ENCODE data around the gene TCF7L2.
A peak's percentile ranks its signal among the peaks of the same experiment; 100 is the strongest.

Gene TCF7L2

DNA sequence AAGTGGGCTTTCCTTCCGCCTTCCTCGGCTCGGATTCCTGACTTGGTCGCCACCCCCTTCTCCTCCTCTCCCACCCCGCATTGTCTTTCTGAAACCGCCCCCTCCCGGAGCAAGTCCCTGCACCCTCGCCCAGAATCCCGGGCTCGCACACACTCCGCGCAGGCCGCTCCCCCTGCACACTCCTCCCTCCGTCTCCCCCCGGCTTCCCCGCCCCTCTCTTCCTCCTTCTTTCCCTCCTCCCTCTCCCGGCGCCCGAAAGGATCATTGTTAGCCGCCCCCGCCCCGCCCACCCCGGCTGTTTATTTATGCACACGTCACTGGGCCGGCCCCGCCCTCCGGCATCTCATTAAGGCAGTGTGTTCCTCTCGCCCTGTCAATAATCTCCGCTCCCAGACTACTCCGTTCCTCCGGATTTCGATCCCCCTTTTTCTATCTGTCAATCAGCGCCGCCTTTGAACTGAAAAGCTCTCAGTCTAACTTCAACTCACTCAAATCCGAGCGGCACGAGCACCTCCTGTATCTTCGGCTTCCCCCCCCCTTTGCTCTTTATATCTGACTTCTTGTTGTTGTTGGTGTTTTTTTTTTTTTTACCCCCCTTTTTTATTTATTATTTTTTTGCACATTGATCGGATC is at the start of gene TCF7L2:
Gene TCF7L2 (plus strand): TSS at position 373 of the 633 bp plus-strand sequence. CDS start 510 bp downstream, outside the sequence.
- peak; percentile 87 for DNase-seq

DNA sequence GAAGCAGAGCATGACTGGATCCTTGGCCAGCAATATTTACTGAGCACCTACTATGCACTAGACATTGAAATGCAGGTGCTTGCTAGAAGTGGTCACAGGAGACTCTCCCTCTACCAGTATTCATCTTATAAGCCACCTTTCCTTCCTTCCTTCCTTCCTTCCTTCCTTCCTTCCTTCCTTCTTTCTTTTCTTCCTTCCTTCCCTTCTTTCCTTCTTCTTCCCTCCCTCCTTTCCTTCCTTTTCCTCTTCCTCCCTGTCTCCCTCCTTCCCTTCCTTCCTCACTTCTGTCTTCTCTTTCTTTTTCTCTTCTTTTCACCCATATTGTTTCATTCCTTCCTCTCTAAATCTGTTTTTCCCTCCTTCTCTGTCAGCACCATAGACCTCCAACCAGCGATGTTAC is 47.3 kb upstream of the TCF7L2 start:
- no peak for DNase-seq

DNA sequence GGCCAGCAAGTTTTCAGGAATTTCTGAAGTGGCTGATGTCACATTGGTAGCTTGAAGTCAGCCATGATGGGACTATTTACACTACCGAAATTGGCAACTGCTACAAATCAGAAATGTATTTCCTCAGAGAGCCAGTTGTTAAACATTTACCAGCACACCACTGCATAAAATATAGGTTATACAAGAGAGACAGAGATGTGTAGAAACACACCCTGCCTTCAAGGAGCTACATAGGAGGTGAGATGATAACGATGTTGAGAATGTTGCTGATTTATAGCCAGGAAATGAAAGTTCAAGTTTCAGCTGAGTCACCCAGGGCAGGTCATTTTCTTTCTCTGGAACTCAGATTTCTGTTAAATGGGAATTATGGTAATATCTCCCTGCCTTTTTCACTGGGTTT is 46.0 kb upstream of the TCF7L2 start:
- DNase-seq, result no peak

DNA sequence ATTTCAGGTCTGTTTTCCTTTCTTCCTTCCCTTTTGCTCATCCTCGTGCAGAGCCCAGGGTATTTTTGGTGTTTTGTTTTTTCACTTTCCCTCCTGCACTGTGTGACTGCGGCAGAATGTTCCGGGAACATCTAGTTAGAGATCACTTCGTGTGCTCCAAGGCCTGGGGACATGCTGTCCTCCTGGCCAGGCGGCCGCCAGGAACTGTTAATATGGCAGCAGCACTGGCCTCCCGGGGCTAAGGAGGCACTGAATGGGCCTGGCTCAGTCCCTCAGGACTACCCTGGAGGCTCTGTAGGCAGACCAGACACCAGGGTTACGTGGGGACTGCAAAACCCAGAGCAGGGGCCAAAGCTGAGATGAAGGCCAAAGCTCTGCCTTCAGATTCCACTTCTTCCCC is 43.1 kb upstream of the TCF7L2 start:
- no peak for DNase-seq

DNA sequence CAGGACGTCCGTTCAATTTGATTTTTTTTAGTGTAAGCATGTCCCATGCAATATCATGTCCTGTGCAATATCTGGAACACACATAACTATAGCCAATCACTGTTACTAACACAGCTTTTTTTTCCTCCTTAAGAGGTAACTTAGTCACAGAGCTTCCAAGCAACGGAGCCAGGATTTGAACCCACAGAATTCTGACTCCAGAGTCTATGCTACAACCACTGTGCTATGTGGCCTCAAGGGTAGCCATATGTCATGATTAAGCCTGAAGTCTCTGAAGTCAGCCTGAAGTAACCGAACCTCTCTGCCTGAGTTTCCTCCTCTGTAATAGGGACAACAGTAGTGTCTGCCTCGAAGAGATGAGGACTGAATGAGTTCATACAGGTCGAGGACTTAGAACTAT is 42.2 kb upstream of the TCF7L2 start:
- DNase-seq, result no peak

GRCh38 chr10:112911206-112911605 is 38.8 kb upstream of the TCF7L2 start:
- no peak for DNase-seq

DNA sequence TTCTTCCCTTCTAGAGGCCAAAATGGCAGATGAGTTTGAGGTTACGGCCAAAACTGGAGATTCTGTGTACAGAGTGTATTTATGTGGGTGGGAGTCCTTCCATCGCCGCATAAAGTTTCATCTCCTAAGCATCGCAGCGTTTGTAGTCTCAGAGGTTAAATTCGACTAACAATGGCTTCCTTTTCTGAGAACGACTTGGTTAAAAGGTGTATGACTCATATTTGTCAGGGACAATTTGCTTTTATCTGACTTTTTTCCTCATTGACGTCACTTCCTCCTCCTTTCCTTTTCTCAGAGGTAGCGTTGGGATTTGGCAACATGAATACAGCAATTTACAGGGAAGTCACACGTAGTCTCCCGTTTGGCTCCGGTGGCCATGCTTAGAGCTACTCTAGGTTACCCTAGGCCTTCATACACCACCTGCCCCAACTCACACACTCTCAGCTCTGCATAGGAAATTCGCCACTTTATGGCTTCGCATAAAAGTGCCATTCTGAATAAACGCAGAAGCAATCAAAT is 37.6 kb upstream of the TCF7L2 start:
- no peak for DNase-seq

DNA sequence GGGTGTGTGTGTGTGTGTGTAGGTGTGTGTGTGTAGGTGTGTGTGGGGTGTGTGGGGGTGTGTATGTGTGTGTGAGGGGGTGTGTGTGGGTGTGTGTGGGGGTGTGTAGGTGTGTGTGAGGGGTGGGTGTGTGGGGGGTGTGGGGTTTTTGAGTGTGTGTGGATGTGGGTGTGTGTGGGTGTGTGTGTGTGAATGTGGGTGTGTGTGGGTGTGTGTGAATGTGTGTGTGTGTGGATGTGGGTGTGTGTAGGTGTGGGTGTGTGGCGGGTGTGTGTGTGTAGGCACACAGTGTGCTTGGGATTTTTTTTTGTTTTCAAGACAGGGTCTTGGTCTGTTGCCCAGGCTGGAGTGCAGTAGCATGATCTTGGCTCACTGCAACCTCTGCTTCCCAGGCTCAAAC is 36.8 kb upstream of the TCF7L2 start:
- no peak for DNase-seq

DNA sequence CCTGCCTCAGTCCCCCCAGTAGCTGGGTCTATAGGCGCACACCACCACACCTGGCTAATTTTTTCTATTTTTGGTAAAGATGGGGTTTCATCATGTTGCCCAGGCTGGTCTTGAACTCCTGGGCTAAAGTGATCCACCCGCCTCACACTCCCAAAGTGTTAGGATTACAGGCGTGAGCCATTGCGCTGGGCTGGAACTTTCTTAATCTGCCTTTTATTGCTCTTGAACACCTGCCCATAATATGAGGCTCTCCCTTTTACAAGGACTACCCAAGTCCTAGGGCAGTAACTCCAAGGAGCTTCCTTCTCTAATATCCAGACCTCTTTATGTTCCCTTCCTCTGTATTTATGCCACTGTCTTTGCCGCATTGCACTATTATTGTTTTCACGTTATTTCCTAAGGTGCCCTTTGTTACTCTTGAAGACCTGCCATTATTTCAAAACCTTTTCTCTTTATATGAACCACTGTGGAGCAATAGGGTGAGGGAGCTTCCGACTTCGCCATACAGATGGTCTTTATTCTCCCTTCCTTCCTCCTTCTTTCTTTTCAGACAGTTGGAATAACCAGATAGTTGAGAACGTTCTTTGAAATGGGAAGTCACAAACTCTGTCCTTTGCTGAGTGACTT is 36.3 kb upstream of the TCF7L2 start:
- no peak for DNase-seq

DNA sequence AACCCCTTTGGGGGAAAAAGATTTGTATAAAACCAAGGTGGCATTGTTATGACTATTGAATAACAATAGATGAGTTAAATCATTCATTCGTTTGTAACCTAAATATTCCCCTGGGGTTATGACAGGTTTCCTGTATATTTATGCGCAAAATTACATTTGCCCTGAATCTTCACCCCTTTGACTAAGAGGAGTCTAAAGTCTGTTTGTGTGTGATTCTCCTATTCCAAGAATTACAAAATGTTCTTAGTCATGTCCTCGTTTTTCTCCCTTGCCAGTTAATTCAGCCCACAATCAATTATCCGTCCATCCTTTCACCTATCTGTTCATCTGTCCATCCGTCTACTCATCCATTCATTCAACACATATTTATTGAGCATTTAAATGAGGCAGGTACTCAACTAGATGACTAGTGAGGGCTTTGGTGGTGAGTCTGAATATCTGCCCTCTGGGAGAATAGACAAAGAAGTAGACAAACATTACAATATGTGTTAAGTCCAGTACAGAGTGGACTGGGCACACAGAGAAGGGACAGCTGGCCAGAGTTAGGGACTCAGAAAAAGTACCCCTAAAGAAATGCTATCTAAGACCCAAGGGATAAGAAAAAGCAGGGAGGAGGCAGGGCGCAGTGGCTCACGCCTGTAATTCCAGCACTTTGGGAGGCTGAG is 35.6 kb upstream of the TCF7L2 start:
- no peak for DNase-seq

GRCh38 chr10:112915590-112916572 is 34.2 kb upstream of the TCF7L2 start:
- no peak for DNase-seq

GRCh38 chr10:112917681-112918080 is 32.4 kb upstream of the TCF7L2 start:
- DNase-seq, result no peak

GRCh38 chr10:112918771-112919170 is 31.3 kb upstream of the TCF7L2 start:
- no peak for DNase-seq

DNA sequence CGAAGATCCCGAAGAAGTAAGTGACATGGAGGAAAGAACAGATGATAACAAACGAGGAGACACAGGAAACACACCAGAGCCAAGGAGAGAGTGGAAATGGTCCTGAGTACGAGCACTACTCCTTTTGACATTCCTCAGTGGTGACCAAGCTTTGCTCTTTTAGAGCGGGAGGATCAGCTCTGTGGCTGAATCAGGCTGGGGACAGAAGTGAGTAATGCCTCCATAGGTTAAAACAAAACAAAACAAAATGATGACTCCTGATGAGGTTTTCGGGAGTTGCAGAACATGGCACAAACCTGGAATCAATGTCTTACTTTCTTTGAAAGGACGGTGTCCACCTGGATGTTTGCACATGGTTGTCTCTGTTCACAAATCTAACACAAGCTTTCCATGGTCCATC is 30.3 kb upstream of the TCF7L2 start:
- no peak for DNase-seq

DNA sequence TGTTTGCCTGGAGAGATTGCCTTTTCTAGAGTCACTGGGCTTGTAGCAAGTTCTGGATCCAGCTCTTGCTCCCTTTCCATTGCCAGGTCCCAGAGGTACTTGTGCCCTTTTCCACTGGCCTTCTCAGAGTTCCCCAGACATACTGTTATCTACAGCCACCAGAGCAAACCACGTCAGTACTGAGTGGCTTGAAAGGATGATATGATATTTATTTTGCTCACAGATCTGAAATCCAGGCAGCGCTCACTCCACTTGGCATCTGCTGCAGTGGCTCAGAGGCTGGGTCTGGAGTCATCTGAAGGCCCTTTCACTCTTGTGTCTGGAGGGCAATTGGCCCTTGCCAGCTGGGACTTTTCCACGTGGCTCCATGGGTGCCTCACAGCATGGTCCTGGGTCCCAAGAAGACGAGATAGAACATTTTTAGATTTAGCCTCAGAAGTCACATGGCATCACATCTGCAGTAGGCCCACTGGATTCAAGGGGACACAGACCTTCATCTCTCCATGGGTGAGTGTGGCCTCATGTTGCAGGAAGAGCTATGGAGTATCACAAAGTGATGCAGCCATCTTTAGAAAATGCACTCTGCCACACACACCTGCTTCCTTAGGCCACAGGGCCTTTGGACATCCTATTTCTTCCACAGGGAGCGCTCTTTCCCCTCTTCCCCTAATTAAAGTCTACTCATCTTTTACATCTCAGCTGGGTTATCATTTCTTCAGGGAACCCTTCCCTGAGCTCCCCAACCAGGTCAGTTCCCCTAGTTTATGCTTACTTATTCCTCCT is 22.9 kb upstream of the TCF7L2 start:
- DNase-seq, result peak; percentile 26

DNA sequence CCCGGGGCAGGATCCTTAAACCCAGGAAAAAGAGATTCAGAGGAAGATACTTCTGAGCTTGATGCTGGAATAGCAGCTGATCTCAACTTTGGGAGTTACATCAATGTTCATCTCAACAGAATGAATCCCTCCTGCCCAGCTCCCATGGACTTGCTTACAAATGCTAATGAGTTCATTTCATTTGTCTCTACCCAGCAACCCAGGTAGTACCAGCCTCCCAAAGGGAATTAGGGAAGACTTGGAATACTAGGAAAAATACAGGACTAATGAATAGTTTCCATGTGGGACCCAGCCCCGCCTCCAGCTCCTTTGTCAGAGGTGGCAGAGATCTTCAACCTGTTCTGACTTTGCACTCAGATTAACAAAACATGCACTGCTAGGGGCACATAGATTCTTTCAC is 22.1 kb upstream of the TCF7L2 start:
- no peak for DNase-seq

DNA sequence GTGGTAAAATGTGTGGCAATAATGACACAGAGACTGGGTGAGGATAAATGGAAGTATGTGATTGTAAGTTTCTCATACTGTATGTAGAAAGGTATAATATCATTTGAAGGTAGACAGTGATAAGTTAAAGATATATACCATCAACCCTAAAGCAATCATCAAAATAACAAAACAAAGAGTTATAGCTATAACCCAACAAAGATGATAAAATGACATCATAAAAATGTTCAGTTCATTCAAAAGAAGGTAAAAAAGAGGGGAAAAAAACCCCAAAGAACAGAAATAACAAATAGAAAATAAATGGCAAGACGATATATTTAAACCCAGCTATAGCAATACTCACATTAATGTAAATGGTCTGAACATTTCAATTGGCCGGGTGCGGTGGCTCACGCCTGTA is 17.4 kb upstream of the TCF7L2 start:
- DNase-seq, result no peak

- no peak for DNase-seq
These were observed 15.9 kb upstream of the TCF7L2 start for GRCh38 chr10:112934193-112934592.

GRCh38 chr10:112938808-112939482 is 11.1 kb upstream of the TCF7L2 start:
- no peak for DNase-seq

GRCh38 chr10:112945811-112946210 is 4.2 kb upstream of the TCF7L2 start:
- DNase-seq, result no peak

DNA sequence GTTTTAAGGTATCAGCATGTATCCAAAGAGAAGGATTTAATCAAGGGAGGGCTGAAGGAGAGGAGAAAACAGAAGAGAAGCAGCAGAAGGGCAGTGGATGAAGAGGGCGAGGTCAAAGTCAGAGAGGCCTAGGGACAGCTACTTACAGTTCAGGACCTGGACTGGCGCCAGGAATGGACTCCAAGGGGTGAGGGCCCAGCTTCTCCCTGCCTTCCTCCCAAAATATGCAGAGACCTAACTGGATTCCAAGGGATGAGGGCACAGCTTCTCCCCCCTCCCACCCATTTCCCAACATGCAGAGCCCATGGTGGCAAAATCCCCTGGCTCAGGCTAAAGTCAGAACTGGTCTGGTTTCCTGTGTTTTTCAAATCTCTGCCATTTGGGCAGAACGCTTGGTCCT is 3.4 kb upstream of the TCF7L2 start:
- no peak for DNase-seq

DNA sequence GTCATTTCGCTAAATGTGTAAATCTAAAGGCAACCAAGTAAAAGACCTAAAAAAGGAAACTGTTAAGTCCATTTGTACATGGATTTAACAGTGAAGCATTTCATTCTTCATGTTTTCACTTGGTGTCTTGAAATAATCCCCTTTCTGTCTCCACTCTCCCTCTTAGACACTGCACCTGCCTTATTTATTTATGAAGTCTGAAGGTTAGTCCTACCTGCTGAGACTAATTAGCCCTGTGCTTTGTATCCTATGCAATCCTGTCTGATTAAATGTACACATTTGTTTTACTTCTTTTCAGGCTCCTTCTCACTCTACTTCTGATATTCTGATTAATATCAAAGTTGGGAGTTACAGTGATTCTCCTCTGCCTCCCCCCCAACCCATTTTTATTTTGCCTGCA is 1.9 kb upstream of the TCF7L2 start:
- DNase-seq, result no peak

Measured in hematopoietic multipotent progenitor cell treated with erythropoietin and hydrocortisone succinate and interleukin-3 and kit ligand, for 8 days (in vitro differentiated cells).